HCT116 (cell line): Measurements from ENCODE around the gene RPL26. TPM values are rescaled to one million over a fixed set of nuclear protein-coding genes. Genes with fewer than 3 reads are reported as not detected.

ENCODE experiments used
- ATAC-seq: fragments of 200-7000 bp; cut with Tn5 transposase; 2 replicates; pipeline ENCODE4 v1.9.1; 2020; ENCODE audit warnings: mild to moderate bottlenecking, moderate library complexity
- BruUV-seq: library from RNA; stranded (reverse); fragments of 400-500 nt; replicated peaks from 2 replicates; lab custom pipeline; 2021; lab: Mats Ljungman, UMichigan
- CTCF ChIA-PET: fragments of 300-600 bp; sonication (Branson Sonifier 250); formaldehyde crosslinking; loops from one replicate; lab custom pipeline; 2021; ENCODE audit warnings: antibody characterized with exemption; lab: Charles Lee
- POLR2A ChIA-PET: fragments of 300-600, 350-600 bp; sonication (Branson Sonifier 250); formaldehyde crosslinking; loops from one replicate; lab custom pipeline; 2021; ENCODE audit warnings: antibody characterized with exemption; lab: Charles Lee
- RAD21 ChIA-PET, 2 experiments: fragments of 300-600 bp; sonication (Branson Sonifier 250); formaldehyde crosslinking; loops; one replicate each; lab custom pipeline; 2023; ENCODE audit warnings: low total read pairs in 2 of 2; ENCODE audit not compliant: uncharacterized antibody in 2 of 2, unreplicated experiment in 2 of 2, low non-redundant PET in 1 of 2; lab: Charles Lee
- DNase-seq: peaks from one replicate; pipeline ENCODE4 v3.0.0-alpha.2; 2010; ENCODE audit warnings: low read depth, low spot score
- H2AFZ ChIP-seq: fragments of 200-600 bp; shearing (Covaris generic), sonication (generic); 2 replicates; pipeline ENCODE4 v1.6.1; 2017; ENCODE audit warnings: low read depth, mixed run types, mixed read lengths, antibody characterized with exemption, low read length; ENCODE audit not compliant: poor library complexity, severe bottlenecking
- H3K27ac ChIP-seq: 2 replicates; pipeline ENCODE4 v1.5.1; 2012; ENCODE audit warnings: low read depth, low read length
- H3K27me3 ChIP-seq: fragments of 200-600 bp; sonication (generic); 2 replicates; pipeline ENCODE4 v1.6.1; 2016; ENCODE audit warnings: mixed run types, low read length, mixed read lengths; ENCODE audit not compliant: insufficient read depth
- H3K36me3 ChIP-seq, 2 experiments: fragments of 200-500 bp in 1 of 2; fragments of 200-600 bp in 1 of 2; sonication (Bioruptor generic) in 1 of 2; sonication (generic) in 1 of 2; 2 replicates each; pipeline versions ENCODE4 v1.5.1 to v1.6.1; 2014 to 2016; ENCODE audit warnings: low read length in 2 of 2, inconsistent platforms in 1 of 2, mixed read lengths in 1 of 2, mixed run types in 1 of 2; ENCODE audit not compliant: insufficient read depth in 2 of 2, control insufficient read depth in 1 of 2
- H3K4me1 ChIP-seq, 2 experiments: fragments of 200-600 bp in 1 of 2; sonication (generic) in 1 of 2; 2 replicates each; pipeline versions ENCODE4 v1.5.1 to v1.6.1; 2012 to 2017; ENCODE audit warnings: low read length in 2 of 2, inconsistent platforms in 1 of 2, mild to moderate bottlenecking in 1 of 2, mixed read lengths in 1 of 2, mixed run types in 1 of 2, moderate library complexity in 1 of 2; ENCODE audit not compliant: insufficient read depth in 2 of 2, control insufficient read depth in 1 of 2
- H3K4me2 ChIP-seq: fragments of 200-600 bp; sonication (generic); 2 replicates; pipeline ENCODE4 v1.6.1; 2017; ENCODE audit warnings: mixed run types, low read length, mixed read lengths
- H3K4me3 ChIP-seq, 2 experiments: fragments of 200-600 bp in 1 of 2; sonication (generic) in 1 of 2; replicated peaks in 1 of 2; 2 replicates each; pipeline ENCODE4 v1.5.1; 2011 to 2016; ENCODE audit warnings: low read length in 2 of 2, control low read depth in 1 of 2, low read depth in 1 of 2, mild to moderate bottlenecking in 1 of 2, mixed read lengths in 1 of 2, mixed run types in 1 of 2
- H3K79me2 ChIP-seq: fragments of 200-600 bp; sonication (generic); 2 replicates; pipeline ENCODE4 v1.6.1; 2017; ENCODE audit warnings: mild to moderate bottlenecking, mixed run types, low read length, moderate library complexity, mixed read lengths; ENCODE audit not compliant: insufficient read depth
- H3K9ac ChIP-seq: fragments of 200-600 bp; sonication (generic); 2 replicates; pipeline ENCODE4 v1.6.1; 2016; ENCODE audit warnings: low read length, mixed read lengths
- H3K9me2 ChIP-seq: fragments of 200-600 bp; sonication (generic), shearing (Covaris generic); 2 replicates; pipeline ENCODE4 v1.6.1; 2017; ENCODE audit warnings: mixed run types, mild to moderate bottlenecking, moderate library complexity; ENCODE audit not compliant: insufficient read depth
- H3K9me3 ChIP-seq, 2 experiments: fragments of 200-500 bp in 1 of 2; fragments of 200-600 bp in 1 of 2; sonication (Bioruptor generic) in 1 of 2; sonication (generic) in 1 of 2; 2 replicates each; pipeline ENCODE4 v1.6.1; 2014 to 2017; ENCODE audit warnings: low read length in 2 of 2, mixed read lengths in 2 of 2, inconsistent platforms in 1 of 2, low read depth in 1 of 2, mild to moderate bottlenecking in 1 of 2, mixed run types in 1 of 2, moderate library complexity in 1 of 2; ENCODE audit not compliant: control insufficient read depth in 1 of 2, insufficient read depth in 1 of 2
- H4K20me1 ChIP-seq: fragments of 200-600 bp; sonication (generic), shearing (Covaris generic); 2 replicates; pipeline ENCODE4 v1.6.1; 2017; ENCODE audit warnings: mixed run types, mild to moderate bottlenecking, moderate library complexity; ENCODE audit not compliant: insufficient read depth
- CBX3 ChIP-seq: IDR thresholded peaks from 2 replicates; pipeline ENCODE4 v1.6.1; 2012; ENCODE audit warnings: low read depth
- EGR1 ChIP-seq: IDR thresholded peaks from 2 replicates; pipeline ENCODE4 v1.6.1; 2012; ENCODE audit warnings: low read depth
- EZH2phosphoT487 ChIP-seq: fragments of 200-600 bp; IDR thresholded peaks from 2 replicates; pipeline ENCODE4 v1.6.1; 2018; ENCODE audit warnings: antibody characterized with exemption, borderline replicate concordance
- FOSL1 ChIP-seq: IDR thresholded peaks from 2 replicates; pipeline ENCODE4 v1.6.1; 2012; ENCODE audit warnings: low read depth
- JUND ChIP-seq: IDR thresholded peaks from 2 replicates; pipeline ENCODE4 v1.6.1; 2012
- POLR2A ChIP-seq: IDR thresholded peaks from 2 replicates; pipeline ENCODE4 v1.7.0; 2011; ENCODE audit warnings: borderline replicate concordance; ENCODE audit not compliant: insufficient read depth, insufficient read length; ENCODE audit errors: extremely low read depth
- RAD21 ChIP-seq: IDR thresholded peaks from 2 replicates; pipeline ENCODE4 v1.6.1; 2012; ENCODE audit warnings: low read depth, mild to moderate bottlenecking
- REST ChIP-seq: IDR thresholded peaks from 2 replicates; pipeline ENCODE4 v1.6.1; 2012; ENCODE audit warnings: low read depth
- SIN3A ChIP-seq: IDR thresholded peaks from 2 replicates; pipeline ENCODE4 v1.6.1; 2012; ENCODE audit warnings: low read depth
- SP1 ChIP-seq: IDR thresholded peaks from 2 replicates; pipeline ENCODE4 v1.6.1; 2012; ENCODE audit warnings: low read depth
- SRF ChIP-seq: IDR thresholded peaks from 2 replicates; pipeline ENCODE4 v1.6.1; 2012; ENCODE audit warnings: low read depth
- TCF7L2 ChIP-seq: IDR thresholded peaks from 2 replicates; pipeline ENCODE4 v1.7.0; 2011; ENCODE audit warnings: borderline replicate concordance, inconsistent platforms; ENCODE audit not compliant: insufficient read depth, insufficient read length; ENCODE audit errors: extremely low read depth
- YY1 ChIP-seq: IDR thresholded peaks from 2 replicates; pipeline ENCODE4 v1.6.1; 2011; ENCODE audit warnings: low read length, low read depth, moderate library complexity, mild to moderate bottlenecking; ENCODE audit not compliant: insufficient replicate concordance; ENCODE audit errors: extremely low read depth
- ZBTB33 ChIP-seq: IDR thresholded peaks from 2 replicates; pipeline ENCODE4 v1.6.1; 2011; ENCODE audit warnings: mild to moderate bottlenecking, low read length, moderate library complexity; ENCODE audit not compliant: insufficient replicate concordance; ENCODE audit errors: extremely low read depth
- ZFX ChIP-seq: fragments of 450-650 bp; IDR thresholded peaks from 2 replicates; pipeline ENCODE4 v1.6.1; 2017
- intact Hi-C: fragments of 100-400 bp; cut with micrococcal nuclease; formaldehyde crosslinking; loops from 2 replicates; pipeline ENCODE4 v1.10.0; 2022
- total RNA-seq: library from RNA; stranded (reverse); gene quantifications from one replicate; pipeline ENCODE4 v1.2.1, GENCODE V29; 2021; ENCODE audit not compliant: unreplicated experiment
- TF ChIP-seq, protein P1 (sequence below): IDR thresholded peaks from 2 replicates; pipeline ENCODE4 v1.6.1; 2012
- TF ChIP-seq, protein P2 (sequence below), 3 experiments: fragments of 200-600 bp in 1 of 3; sonication (generic) in 1 of 3; IDR thresholded peaks in 2 of 3; conservative IDR thresholded peaks in 1 of 3; 2 replicates each; pipeline ENCODE4 v1.5.1; 2012 to 2017; ENCODE audit warnings: low read depth in 2 of 3, low read length in 2 of 3, antibody characterized with exemption in 1 of 3, borderline replicate concordance in 1 of 3, control low read depth in 1 of 3, mild to moderate bottlenecking in 1 of 3, mixed read lengths in 1 of 3, mixed run types in 1 of 3, moderate library complexity in 1 of 3; ENCODE audit not compliant: insufficient read depth in 1 of 3
- TF ChIP-seq, protein P3 (sequence below): IDR thresholded peaks from 2 replicates; pipeline ENCODE4 v1.6.1; 2012

The RPL26 gene
- total RNA-seq, 1 experiment from 2014 or later: 2,603 TPM

DNA sequence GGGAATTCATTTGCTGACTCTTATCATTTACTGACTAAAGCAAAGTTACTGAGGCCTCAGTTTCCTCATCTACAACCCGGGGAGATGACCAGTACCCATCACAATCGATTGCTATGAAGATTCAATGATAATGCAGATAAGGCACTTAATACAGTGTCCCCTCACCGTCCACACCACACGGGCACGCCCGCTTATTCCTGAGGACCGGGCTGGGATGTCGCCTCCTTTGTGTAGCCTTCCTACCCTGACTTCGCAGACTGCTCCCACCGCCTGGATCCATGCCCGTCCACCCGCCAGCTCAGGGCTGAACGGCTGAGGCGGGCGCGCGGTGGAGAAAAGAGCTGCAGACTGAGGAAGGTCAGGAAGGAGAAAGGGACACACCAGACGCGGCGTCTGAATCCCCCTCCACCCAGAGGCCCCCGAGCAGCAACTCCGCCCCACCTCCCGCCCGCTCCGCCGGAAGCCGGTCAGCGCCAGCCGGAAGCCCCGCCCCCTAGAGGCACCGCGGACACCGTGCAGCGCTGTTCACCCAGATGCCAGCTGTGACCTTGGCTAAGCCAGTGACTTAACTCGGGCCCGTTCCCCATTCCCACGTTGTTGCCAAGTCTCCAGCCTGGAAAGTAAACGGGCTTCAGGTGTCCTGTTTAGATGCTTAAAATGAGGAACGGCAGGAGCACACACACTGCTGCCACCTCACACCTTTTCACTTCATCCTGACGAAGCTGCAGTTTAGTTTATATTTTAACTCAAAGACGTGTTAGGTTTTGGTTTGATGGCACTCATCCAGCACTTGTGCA, 6.5 kb downstream of the RPL26 start, which contains the start of gene KRABD2:
TSS of gene KRABD2 (minus strand) at position 434 of the 797 bp plus-strand sequence.
- H3K9ac ChIP-seq: peak within 1 kb of the TSS; percentile 75
- peak within 1 kb of the TSS; percentile 87 for H3K4me2 ChIP-seq
- no peaks in the 10 kb centered on the region for H3K9me2 ChIP-seq
- peaks cover 29% of the 10 kb centered on the region; the same call in 1 of the 2 replicates for H4K20me1 ChIP-seq
- H2AFZ ChIP-seq: no peak within 1 kb of the TSS
- intact Hi-C loops: loop anchor here (10.0 kb wide), 1 partner anchor 152 kb away; no protein-coding TSS in a partner anchor
- peaks cover 34 to 43% of the 10 kb centered on the region in 2 experiments for H3K36me3 ChIP-seq
- H3K4me3 ChIP-seq: peak within 1 kb of the TSS; percentile 65 to 72
- H3K4me1 ChIP-seq: peaks cover 24 to 46% of the 10 kb centered on the region in 2 experiments; a peak in 3 of 4 replicates
- ATAC-seq (peak; percentile 94), DNase-seq (peak; percentile 76)
- peak within 1 kb of the TSS; percentile 80 for H3K27ac ChIP-seq
- POLR2A ChIA-PET: interaction anchor here (1.1 to 2.1 kb wide), 5 partner anchors 15 to 370 kb away, joined by 3 to 4 read pairs (median 4); no protein-coding TSS in a partner anchor
- no TSS peak for BruUV-seq
- peaks cover 35% of the 10 kb centered on the region for H3K79me2 ChIP-seq
- CTCF ChIA-PET: interaction anchor here (0.9 to 1.8 kb wide), 4 partner anchors 24 to 409 kb away, joined by 3 to 7 read pairs (median 4); no protein-coding TSS in a partner anchor
- no peaks in the 10 kb centered on the region for H3K9me3 ChIP-seq
- RAD21 ChIA-PET: no interaction called here
- H3K27me3 ChIP-seq: no peaks in the 10 kb centered on the region
- TF ChIP-seq JUND: peak; percentile 84
- no peak; the same call in 1 of the 2 replicates for TF ChIP-seq SRF
- 0 out of 2 replicates have a peak, but pooled peaks have one; percentile 13 for TF ChIP-seq RAD21
- TF ChIP-seq SIN3A: peak; percentile 98
- TF ChIP-seq ZFX: no peak
- TF ChIP-seq CBX3: peak; percentile 77; the same call in 1 of the 2 replicates
- TF ChIP-seq SP1: peak; percentile 67
- TF ChIP-seq POLR2A: peak; percentile 50
- TF ChIP-seq, protein P1, sequence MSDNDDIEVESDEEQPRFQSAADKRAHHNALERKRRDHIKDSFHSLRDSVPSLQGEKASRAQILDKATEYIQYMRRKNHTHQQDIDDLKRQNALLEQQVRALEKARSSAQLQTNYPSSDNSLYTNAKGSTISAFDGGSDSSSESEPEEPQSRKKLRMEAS: peak; percentile 82
- TF ChIP-seq ZBTB33: peak; percentile 61
- TF ChIP-seq EZH2phosphoT487: no peak
- TF ChIP-seq, protein P2, sequence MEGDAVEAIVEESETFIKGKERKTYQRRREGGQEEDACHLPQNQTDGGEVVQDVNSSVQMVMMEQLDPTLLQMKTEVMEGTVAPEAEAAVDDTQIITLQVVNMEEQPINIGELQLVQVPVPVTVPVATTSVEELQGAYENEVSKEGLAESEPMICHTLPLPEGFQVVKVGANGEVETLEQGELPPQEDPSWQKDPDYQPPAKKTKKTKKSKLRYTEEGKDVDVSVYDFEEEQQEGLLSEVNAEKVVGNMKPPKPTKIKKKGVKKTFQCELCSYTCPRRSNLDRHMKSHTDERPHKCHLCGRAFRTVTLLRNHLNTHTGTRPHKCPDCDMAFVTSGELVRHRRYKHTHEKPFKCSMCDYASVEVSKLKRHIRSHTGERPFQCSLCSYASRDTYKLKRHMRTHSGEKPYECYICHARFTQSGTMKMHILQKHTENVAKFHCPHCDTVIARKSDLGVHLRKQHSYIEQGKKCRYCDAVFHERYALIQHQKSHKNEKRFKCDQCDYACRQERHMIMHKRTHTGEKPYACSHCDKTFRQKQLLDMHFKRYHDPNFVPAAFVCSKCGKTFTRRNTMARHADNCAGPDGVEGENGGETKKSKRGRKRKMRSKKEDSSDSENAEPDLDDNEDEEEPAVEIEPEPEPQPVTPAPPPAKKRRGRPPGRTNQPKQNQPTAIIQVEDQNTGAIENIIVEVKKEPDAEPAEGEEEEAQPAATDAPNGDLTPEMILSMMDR (IDR thresholded peaks at IDR 0.05 in 2 of 3, conservative IDR thresholded peaks at IDR 0.05 in 1 of 3; ENCODE audit: borderline replicate concordance in 1 of 3, insufficient read depth in 1 of 3, low read depth in 2 of 3, low read length in 2 of 3): peak in 2 of 3 experiments; percentile 60 to 68; a peak in 4 of 6 replicates
- TF ChIP-seq REST: no peak
- TF ChIP-seq FOSL1: no peak; the same call in 1 of the 2 replicates
- TF ChIP-seq YY1: no peak
- TF ChIP-seq, protein P3, sequence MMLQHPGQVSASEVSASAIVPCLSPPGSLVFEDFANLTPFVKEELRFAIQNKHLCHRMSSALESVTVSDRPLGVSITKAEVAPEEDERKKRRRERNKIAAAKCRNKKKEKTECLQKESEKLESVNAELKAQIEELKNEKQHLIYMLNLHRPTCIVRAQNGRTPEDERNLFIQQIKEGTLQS: no peak
- TF ChIP-seq EGR1: no peak
- TF ChIP-seq TCF7L2: no peak
